H1 (cell line): ENCODE data around the gene THEM5. TPM values are rescaled to one million over a fixed set of nuclear protein-coding genes. Genes with fewer than 3 reads are reported as not detected.

Experiments
- CTCF ChIA-PET: fragments of 300-600 bp; sonication (Branson Sonifier 250); formaldehyde crosslinking; loops from one replicate; lab custom pipeline; 2021; ENCODE audit not compliant: partially characterized antibody; lab: Charles Lee
- POLR2A ChIA-PET: fragments of 300-600 bp; sonication (Branson Sonifier 250); formaldehyde crosslinking; loops from one replicate; lab custom pipeline; 2021; ENCODE audit warnings: inconsistent platforms; ENCODE audit not compliant: partially characterized antibody; lab: Charles Lee
- DNase-seq, 2 experiments: peaks; one replicate each; pipeline versions ENCODE4 v3.0.0 to v3.0.0-alpha.2; 2010 to 2022; ENCODE audit warnings: low spot score in 2 of 2, low read depth in 1 of 2, mixed read lengths in 1 of 2
- FAIRE-seq: peaks from 2 replicates; lab custom pipeline; 2011; peaks lifted over from hg19 to GRCh38; lab: Jason Lieb, UNC
- H2AFZ ChIP-seq: 2 replicates; pipeline ENCODE4 v1.8.1; 2012; ENCODE audit warnings: low read length, inconsistent platforms
- H2AK5ac ChIP-seq: 2 replicates; pipeline ENCODE4 v1.6.1; 2013; ENCODE audit warnings: low read depth, low read length
- H2BK120ac ChIP-seq: replicated peaks from 2 replicates; pipeline ENCODE3; 2013; ENCODE audit warnings: low read depth, low read length, inconsistent platforms
- H2BK12ac ChIP-seq: 2 replicates; pipeline ENCODE4 v1.6.1; 2013; ENCODE audit warnings: low read depth, low read length
- H2BK15ac ChIP-seq: 2 replicates; pipeline ENCODE4 v1.6.1; 2013; ENCODE audit warnings: low read length
- H2BK20ac ChIP-seq: 2 replicates; pipeline ENCODE4 v1.6.1; 2013; ENCODE audit warnings: low read length
- H2BK5ac ChIP-seq: 2 replicates; pipeline ENCODE4 v1.6.1; 2013; ENCODE audit warnings: low read depth, low read length
- H3K14ac ChIP-seq: 2 replicates; pipeline ENCODE4 v1.6.1; 2013; ENCODE audit warnings: inconsistent platforms; ENCODE audit not compliant: insufficient read length
- H3K18ac ChIP-seq: 2 replicates; pipeline ENCODE4 v1.6.1; 2013; ENCODE audit warnings: low read length; ENCODE audit errors: extremely low read depth
- H3K23ac ChIP-seq: 2 replicates; pipeline ENCODE4 v1.6.1; 2013; ENCODE audit warnings: inconsistent platforms; ENCODE audit not compliant: insufficient read length
- H3K23me2 ChIP-seq: 2 replicates; pipeline ENCODE4 v1.6.1; 2013; ENCODE audit warnings: low read depth, low read length
- H3K27ac ChIP-seq: 2 replicates; pipeline ENCODE4 v1.6.1; 2011; ENCODE audit warnings: low read depth, low read length, inconsistent platforms
- H3K27me3 ChIP-seq, 4 experiments: replicated peaks in 1 of 4; 1 replicate in 1 of 4; 2 replicates in 3 of 4; pipeline versions ENCODE4 v1.6.1 to v1.8.1; 2011 to 2013; ENCODE audit warnings: low read length in 3 of 4, mild to moderate bottlenecking in 3 of 4, inconsistent platforms in 2 of 4, mixed read lengths in 2 of 4, moderate library complexity in 1 of 4; ENCODE audit not compliant: control insufficient read depth in 3 of 4, insufficient read depth in 3 of 4; ENCODE audit errors: extremely low read depth in 1 of 4
- H3K36me3 ChIP-seq, 4 experiments: 2 replicates each; pipeline versions ENCODE4 v1.6.1 to v1.8.1; 2011 to 2013; ENCODE audit warnings: mild to moderate bottlenecking in 4 of 4, low read length in 3 of 4, moderate library complexity in 2 of 4, control low read depth in 1 of 4, inconsistent platforms in 1 of 4; ENCODE audit not compliant: insufficient read depth in 4 of 4, control insufficient read depth in 2 of 4
- H3K4ac ChIP-seq: replicated peaks from 2 replicates; pipeline ENCODE3; 2013; ENCODE audit warnings: low read length, low read depth, mixed read lengths, inconsistent platforms; ENCODE audit not compliant: insufficient read length
- H3K4me1 ChIP-seq, 4 experiments: replicated peaks in 1 of 4; 1 replicate in 1 of 4; 2 replicates in 3 of 4; pipeline versions ENCODE4 v1.6.1 to v1.8.1; 2011 to 2013; ENCODE audit warnings: low read length in 3 of 4, inconsistent platforms in 2 of 4, mixed read lengths in 1 of 4; ENCODE audit not compliant: insufficient read depth in 4 of 4, control insufficient read depth in 3 of 4
- H3K4me2 ChIP-seq, 2 experiments: 2 replicates each; pipeline versions ENCODE4 v1.6.1 to v1.8.1; 2011 to 2013; ENCODE audit warnings: low read depth in 2 of 2, low read length in 2 of 2, control low read depth in 1 of 2, inconsistent platforms in 1 of 2, mild to moderate bottlenecking in 1 of 2; ENCODE audit not compliant: insufficient read depth in 1 of 2
- H3K4me3 ChIP-seq, 4 experiments: fragments of 200-600, 300-600 bp in 1 of 4; sonication (generic), shearing (Covaris generic), sonication (Bioruptor Twin) in 1 of 4; 2 replicates each; pipeline versions ENCODE4 v1.5.1 to v1.8.1; 2011 to 2016; ENCODE audit warnings: low read length in 4 of 4, low read depth in 3 of 4, control low read depth in 2 of 4, inconsistent platforms in 2 of 4, mild to moderate bottlenecking in 2 of 4, mixed read lengths in 1 of 4, moderate library complexity in 1 of 4; ENCODE audit not compliant: insufficient read depth in 2 of 4; ENCODE audit errors: extremely low read depth in 1 of 4
- H3K56ac ChIP-seq: replicated peaks from 2 replicates; pipeline ENCODE3; 2013; ENCODE audit warnings: low read depth, mild to moderate bottlenecking, mixed read lengths, low read length, inconsistent platforms; ENCODE audit not compliant: insufficient read length
- H3K79me1 ChIP-seq: 2 replicates; pipeline ENCODE4 v1.6.1; 2013; ENCODE audit warnings: low read depth, low read length, control low read depth
- H3K79me2 ChIP-seq, 2 experiments: 2 replicates each; pipeline versions ENCODE4 v1.6.1 to v1.8.1; 2012 to 2013; ENCODE audit warnings: low read length in 2 of 2, mild to moderate bottlenecking in 2 of 2, inconsistent platforms in 1 of 2; ENCODE audit not compliant: insufficient read depth in 2 of 2, control insufficient read depth in 1 of 2
- H3K9ac ChIP-seq, 4 experiments: replicated peaks in 1 of 4; 1 replicate in 1 of 4; 2 replicates in 3 of 4; pipeline versions ENCODE4 v1.6.1 to v1.8.1; 2011 to 2013; ENCODE audit warnings: low read depth in 3 of 4, low read length in 3 of 4, control low read depth in 2 of 4, mild to moderate bottlenecking in 2 of 4, moderate library complexity in 2 of 4, inconsistent platforms in 1 of 4; ENCODE audit errors: extremely low read depth in 1 of 4
- H3K9me3 ChIP-seq, 2 experiments: 2 replicates each; pipeline versions ENCODE4 v1.6.1 to v1.8.1; 2012 to 2013; ENCODE audit warnings: mild to moderate bottlenecking in 2 of 2, moderate library complexity in 2 of 2, control low read depth in 1 of 2, inconsistent platforms in 1 of 2, low read depth in 1 of 2, low read length in 1 of 2, mixed read lengths in 1 of 2; ENCODE audit not compliant: insufficient read depth in 2 of 2
- H4K20me1 ChIP-seq, 2 experiments: replicated peaks in 1 of 2; 2 replicates each; pipeline versions ENCODE3 to v1.8.1; 2011 to 2013; ENCODE audit warnings: inconsistent platforms in 2 of 2, low read length in 2 of 2, mild to moderate bottlenecking in 1 of 2; ENCODE audit not compliant: insufficient read depth in 2 of 2, control insufficient read depth in 1 of 2
- H4K5ac ChIP-seq: 2 replicates; pipeline ENCODE4 v1.6.1; 2013; ENCODE audit warnings: low read length, low read depth, mixed read lengths, inconsistent platforms; ENCODE audit not compliant: insufficient read length
- H4K8ac ChIP-seq: 2 replicates; pipeline ENCODE4 v1.8.0; 2013; ENCODE audit warnings: mild to moderate bottlenecking, moderate library complexity, low read length, inconsistent platforms; ENCODE audit not compliant: insufficient read depth; ENCODE audit errors: extremely low read depth
- H4K91ac ChIP-seq: replicated peaks from 2 replicates; pipeline ENCODE3; 2013; ENCODE audit warnings: low read length, mixed read lengths, inconsistent platforms; ENCODE audit not compliant: insufficient read length
- BACH1 ChIP-seq: IDR thresholded peaks from 2 replicates; pipeline ENCODE4 v1.6.1; 2012; ENCODE audit warnings: low read length, improper control_type of control experiment
- JUND ChIP-seq: IDR thresholded peaks from 2 replicates; pipeline ENCODE4 v1.6.1; 2011; ENCODE audit warnings: mild to moderate bottlenecking, improper control_type of control experiment, low read length
- RAD21 ChIP-seq, 2 experiments: IDR thresholded peaks in 1 of 2; conservative IDR thresholded peaks in 1 of 2; 2 replicates each; pipeline ENCODE4 v1.6.1; 2011; ENCODE audit warnings: low read depth in 2 of 2, low read length in 2 of 2, improper control_type of control experiment in 1 of 2, inconsistent platforms in 1 of 2, mild to moderate bottlenecking in 1 of 2, moderate library complexity in 1 of 2
- SAP30 ChIP-seq: fragments of 300-600 bp; sonication (generic); IDR thresholded peaks from 2 replicates; pipeline ENCODE4 v1.7.1; 2012; ENCODE audit warnings: low read length, moderate library complexity, mild to moderate bottlenecking, inconsistent platforms; ENCODE audit not compliant: insufficient read depth, insufficient replicate concordance
- SP1 ChIP-seq: IDR thresholded peaks from 2 replicates; pipeline ENCODE4 v1.6.1; 2011; ENCODE audit warnings: low read depth, low read length
- SUZ12 ChIP-seq: fragments of 200-600 bp; sonication (generic); IDR thresholded peaks from 2 replicates; pipeline ENCODE4 v1.6.1; 2012; ENCODE audit warnings: mild to moderate bottlenecking, inconsistent platforms, low read length, moderate library complexity, mixed read lengths
- TAF1 ChIP-seq: IDR thresholded peaks from 2 replicates; pipeline ENCODE4 v1.6.1; 2011; ENCODE audit warnings: mild to moderate bottlenecking, low read depth, low read length
- TAF7 ChIP-seq: optimal IDR thresholded peaks from 2 replicates; pipeline ENCODE3; 2011; ENCODE audit warnings: low read depth, mild to moderate bottlenecking, inconsistent platforms, low read length, moderate library complexity, borderline replicate concordance
- TCF12 ChIP-seq: IDR thresholded peaks from 2 replicates; pipeline ENCODE4 v1.6.1; 2011; ENCODE audit warnings: low read depth, mild to moderate bottlenecking, low read length
- TEAD4 ChIP-seq: IDR thresholded peaks from 2 replicates; pipeline ENCODE4 v1.6.1; 2012; ENCODE audit warnings: low read depth, low read length, inconsistent platforms, mixed read lengths
- WGBS, 2 experiments: shearing (Covaris generic) in 1 of 2; methylation state at CpG; one replicate each; pipeline versions ENCODE4 v1.1.6 to v1.1.7; 2013 to 2015; ENCODE audit warnings: low lambda C conversion rate in 2 of 2, mixed read lengths in 2 of 2, inconsistent platforms in 1 of 2, low coverage in 1 of 2, missing lambda C conversion rate in 1 of 2; ENCODE audit not compliant: insufficient replicate concordance in 2 of 2, insufficient coverage in 1 of 2, insufficient read length in 1 of 2; ENCODE audit errors: extremely low coverage in 1 of 2, missing lambda C conversion rate in 1 of 2; 5-methylcytosine and 5-hydroxymethylcytosine counted together
- polyA plus RNA-seq, 7 experiments: library from polyadenylated mRNA; depleted of rRNA in 3 of 7; stranded (reverse) in 5 of 7; unstranded in 2 of 7; fragments of >200 nt in 5 of 7; fragments of 200-250 nt in 2 of 7; gene quantifications; 1 replicate in 5 of 7; 2 replicates in 1 of 7; 4 replicates in 1 of 7; pipeline versions ENCODE4 v1.2.1 to v1.2.3, GENCODE V29; 2011 to 2013; ENCODE audit warnings: missing spikeins in 2 of 7, mixed read lengths in 2 of 7
- total RNA-seq: library from RNA; stranded (reverse); fragmentation: NEBNext Ultra II Directional; extraction: Animal tissue kit (Norgen Biotek cat#: 25700); gene quantifications from 2 replicates; pipeline ENCODE4 v1.2.1, GENCODE V29; 2021
- TF ChIP-seq, protein P1 (sequence below): IDR thresholded peaks from 2 replicates; pipeline ENCODE4 v1.6.1; 2012; ENCODE audit warnings: low read length, inconsistent platforms
- TF ChIP-seq, protein P2 (sequence below): IDR thresholded peaks from 2 replicates; pipeline ENCODE4 v1.6.1; 2012; ENCODE audit warnings: inconsistent platforms

The THEM5 gene
- total and polyA plus RNA-seq, 2 of the 8 experiments (the other 6 are each of a cell fraction or from before 2014, with no cell fraction given): not detected

GRCh38 chr1:151835596-151835995, 17.9 kb downstream of the THEM5 start:
- peaks cover 3 to 24% (median 13%) of the 10 kb centered on the region in 4 experiments for H3K4me1 ChIP-seq
- H3K27ac ChIP-seq: no peak overlapping the region
- no peak overlapping the region for H3K18ac ChIP-seq
- H3K4me2 ChIP-seq: no peak overlapping the region
- H3K4me3 ChIP-seq: no peak overlapping the region
- H3K36me3 ChIP-seq: no peaks in the 10 kb centered on the region
- no peak overlapping the region for H2BK120ac ChIP-seq
- DNase-seq (no peak), FAIRE-seq (no peak)
- no peak overlapping the region for H2AK5ac ChIP-seq
- no peak overlapping the region for H2BK5ac ChIP-seq
- no peak overlapping the region for H3K9ac ChIP-seq
- no peaks in the 10 kb centered on the region for H3K79me1 ChIP-seq
- no peaks in the 10 kb centered on the region for H4K20me1 ChIP-seq
- no peak overlapping the region for H4K8ac ChIP-seq
- no peak overlapping the region for H3K23ac ChIP-seq
- no peak overlapping the region for H3K56ac ChIP-seq
- H2BK20ac ChIP-seq: no peak overlapping the region
- H3K4ac ChIP-seq: no peak overlapping the region
- no peak overlapping the region for H4K5ac ChIP-seq
- no peaks in the 10 kb centered on the region for H3K9me3 ChIP-seq
- H3K14ac ChIP-seq: no peak overlapping the region
- ChIA-PET POLR2A (interaction anchor here (1.2 to 1.5 kb wide), 2 partner anchors 296 kb away, joined by 4 read pairs; partner anchors contain the start of gene TUFT1), CTCF (interaction anchor here (0.7 to 3.7 kb wide), 39 partner anchors 9 to 313 kb away, joined by 3 to 26 read pairs (median 4); partner anchors contain the start of genes CELF3 and MRPL9)
- 100% methylated on average over 7 of the region's 7 CpGs; no CpG with 5 or more reads in 1 of the 2 experiments for WGBS, 2 experiments
- TF ChIP-seq SUZ12 (no peak), TCF12 (no peak), TAF7 (no peak), RAD21 (IDR thresholded peaks at IDR 0.05 in 1 of 2, conservative IDR thresholded peaks at IDR 0.05 in 1 of 2; ENCODE audit: low read depth in 2 of 2, low read length in 2 of 2) (no peak), TAF1 (no peak), SAP30 (no peak), TEAD4 (no peak), JUND (no peak), SP1 (no peak), BACH1 (no peak)
- TF ChIP-seq, protein P1, sequence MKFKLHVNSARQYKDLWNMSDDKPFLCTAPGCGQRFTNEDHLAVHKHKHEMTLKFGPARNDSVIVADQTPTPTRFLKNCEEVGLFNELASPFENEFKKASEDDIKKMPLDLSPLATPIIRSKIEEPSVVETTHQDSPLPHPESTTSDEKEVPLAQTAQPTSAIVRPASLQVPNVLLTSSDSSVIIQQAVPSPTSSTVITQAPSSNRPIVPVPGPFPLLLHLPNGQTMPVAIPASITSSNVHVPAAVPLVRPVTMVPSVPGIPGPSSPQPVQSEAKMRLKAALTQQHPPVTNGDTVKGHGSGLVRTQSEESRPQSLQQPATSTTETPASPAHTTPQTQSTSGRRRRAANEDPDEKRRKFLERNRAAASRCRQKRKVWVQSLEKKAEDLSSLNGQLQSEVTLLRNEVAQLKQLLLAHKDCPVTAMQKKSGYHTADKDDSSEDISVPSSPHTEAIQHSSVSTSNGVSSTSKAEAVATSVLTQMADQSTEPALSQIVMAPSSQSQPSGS: no peak
- TF ChIP-seq, protein P2, sequence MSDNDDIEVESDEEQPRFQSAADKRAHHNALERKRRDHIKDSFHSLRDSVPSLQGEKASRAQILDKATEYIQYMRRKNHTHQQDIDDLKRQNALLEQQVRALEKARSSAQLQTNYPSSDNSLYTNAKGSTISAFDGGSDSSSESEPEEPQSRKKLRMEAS: no peak
- H3K27me3 ChIP-seq: peaks cover 10 to 24% (median 21%) of the 10 kb centered on the region in 4 experiments
- H3K23me2 ChIP-seq: peaks cover 26% of the 10 kb centered on the region
- no peak overlapping the region for H2AFZ ChIP-seq
- no peak overlapping the region for H2BK12ac ChIP-seq
- H2BK15ac ChIP-seq: no peak overlapping the region
- H4K91ac ChIP-seq: no peak overlapping the region
- H3K79me2 ChIP-seq: no peaks in the 10 kb centered on the region
